Liver (tissue), 9 donors: Measurements from ENCODE around the gene HBA1. TPM values are rescaled to one million over a fixed set of nuclear protein-coding genes. Genes with fewer than 3 reads are reported as not detected.

Experiments
- DNase-seq: peaks from one replicate; pipeline ENCODE4 v3.0.0-alpha.2; 2017; ENCODE audit warnings: low spot score
- H3K27ac ChIP-seq, 2 donors: one replicate each; pipeline ENCODE4 v1.7.0; 2013; ENCODE audit warnings: inconsistent platforms in 2 of 2, low read length in 2 of 2, control low read depth in 1 of 2, low read depth in 1 of 2, mild to moderate bottlenecking in 1 of 2
- H3K27me3 ChIP-seq, 4 donors: one replicate each; pipeline versions ENCODE4 v1.6.1 to v1.7.0; 2013; ENCODE audit warnings: low read length in 3 of 4, inconsistent platforms in 1 of 4, mild to moderate bottlenecking in 1 of 4, moderate library complexity in 1 of 4; ENCODE audit not compliant: control insufficient read depth in 4 of 4, insufficient read depth in 4 of 4
- H3K36me3 ChIP-seq, 4 donors: one replicate each; pipeline versions ENCODE4 v1.6.1 to v1.7.0; 2013; ENCODE audit warnings: low read length in 3 of 4, mild to moderate bottlenecking in 3 of 4, low read depth in 1 of 4, moderate library complexity in 1 of 4; ENCODE audit not compliant: control insufficient read depth in 4 of 4, insufficient read depth in 3 of 4
- H3K4me1 ChIP-seq, 4 donors: one replicate each; pipeline versions ENCODE4 v1.6.1 to v1.7.0; 2013; ENCODE audit warnings: low read length in 3 of 4, mild to moderate bottlenecking in 3 of 4, moderate library complexity in 1 of 4; ENCODE audit not compliant: control insufficient read depth in 4 of 4, insufficient read depth in 4 of 4
- H3K4me3 ChIP-seq, 3 donors: one replicate each; pipeline versions ENCODE4 v1.6.1 to v1.7.0; 2013; ENCODE audit warnings: low read length in 3 of 3, control low read depth in 1 of 3, low read depth in 1 of 3, mild to moderate bottlenecking in 1 of 3
- H3K9ac ChIP-seq, 2 donors: one replicate each; pipeline ENCODE4 v1.7.0; 2013; ENCODE audit warnings: low read length in 2 of 2, mild to moderate bottlenecking in 2 of 2, moderate library complexity in 2 of 2, control low read depth in 1 of 2, low read depth in 1 of 2
- H3K9me3 ChIP-seq, 4 donors: one replicate each; pipeline versions ENCODE4 v1.6.1 to v1.7.0; 2013; ENCODE audit warnings: low read length in 3 of 4; ENCODE audit not compliant: control insufficient read depth in 4 of 4
- ATF3 ChIP-seq: IDR thresholded peaks from 2 replicates; pipeline ENCODE4 v1.6.1; 2016; ENCODE audit warnings: antibody characterized with exemption
- CTCF ChIP-seq: fragments of 150-350 bp; IDR thresholded peaks from 2 replicates; pipeline ENCODE4 v1.5.1; 2017; ENCODE audit warnings: improper control_type of control experiment, low read depth, low read length; ENCODE audit not compliant: missing input control
- EGR1 ChIP-seq, 2 donors: IDR thresholded peaks; 2 replicates each; pipeline ENCODE4 v1.6.1; 2016 to 2018; ENCODE audit warnings: antibody characterized with exemption in 2 of 2, low read depth in 2 of 2
- FOXA1 ChIP-seq: IDR thresholded peaks from 2 replicates; pipeline ENCODE4 v1.6.1; 2016; ENCODE audit warnings: antibody characterized with exemption
- FOXA2 ChIP-seq: IDR thresholded peaks from 2 replicates; pipeline ENCODE4 v1.6.1; 2016; ENCODE audit warnings: antibody characterized with exemption
- GABPA ChIP-seq, 2 donors: IDR thresholded peaks in 1 of 2; conservative IDR thresholded peaks in 1 of 2; 2 replicates each; pipeline ENCODE4 v1.6.1; 2016; ENCODE audit warnings: antibody characterized with exemption in 2 of 2, mild to moderate bottlenecking in 1 of 2, moderate library complexity in 1 of 2
- HNF4A ChIP-seq, 2 donors: conservative IDR thresholded peaks; 2 replicates each; pipeline ENCODE4 v1.6.1; 2016; ENCODE audit warnings: antibody characterized with exemption in 2 of 2, mild to moderate bottlenecking in 2 of 2
- HNF4G ChIP-seq: IDR thresholded peaks from 2 replicates; pipeline ENCODE4 v1.6.1; 2016; ENCODE audit warnings: antibody characterized with exemption
- JUND ChIP-seq, 2 donors: IDR thresholded peaks; 2 replicates each; pipeline ENCODE4 v1.6.1; 2016; ENCODE audit warnings: antibody characterized with exemption in 2 of 2
- MAX ChIP-seq: IDR thresholded peaks from 2 replicates; pipeline ENCODE4 v1.6.1; 2016; ENCODE audit warnings: antibody characterized with exemption
- NR2F2 ChIP-seq: IDR thresholded peaks from 2 replicates; pipeline ENCODE4 v1.6.1; 2016; ENCODE audit warnings: antibody characterized with exemption
- RAD21 ChIP-seq, 2 donors: IDR thresholded peaks; 2 replicates each; pipeline ENCODE4 v1.6.1; 2016; ENCODE audit warnings: antibody characterized with exemption in 2 of 2, mild to moderate bottlenecking in 2 of 2
- REST ChIP-seq: IDR thresholded peaks from 2 replicates; pipeline ENCODE4 v1.6.1; 2016; ENCODE audit warnings: antibody characterized with exemption, mild to moderate bottlenecking
- RXRA ChIP-seq, 2 donors: IDR thresholded peaks; 2 replicates each; pipeline ENCODE4 v1.6.1; 2017 to 2018; ENCODE audit warnings: antibody characterized with exemption in 2 of 2, mild to moderate bottlenecking in 1 of 2
- SP1 ChIP-seq: IDR thresholded peaks from 2 replicates; pipeline ENCODE4 v1.6.1; 2018; ENCODE audit warnings: antibody characterized with exemption, mild to moderate bottlenecking
- TAF1 ChIP-seq: conservative IDR thresholded peaks from 2 replicates; pipeline ENCODE4 v1.6.1; 2016; ENCODE audit warnings: antibody characterized with exemption, mild to moderate bottlenecking
- YY1 ChIP-seq: IDR thresholded peaks from 2 replicates; pipeline ENCODE4 v1.6.1; 2016; ENCODE audit warnings: antibody characterized with exemption, mild to moderate bottlenecking
- ZBTB33 ChIP-seq: IDR thresholded peaks from 2 replicates; pipeline ENCODE4 v1.6.1; 2016; ENCODE audit warnings: antibody characterized with exemption
- WGBS: extraction: QIAGEN DNeasy Blood & Tissue Kit; methylation state at CpG from one replicate; pipeline ENCODE4 v1.1.7; 2013; 5-methylcytosine and 5-hydroxymethylcytosine counted together
- polyA plus RNA-seq, 2 donors: library from polyadenylated mRNA; stranded (reverse) in 1 of 2; unstranded in 1 of 2; fragments of 200-250 nt in 1 of 2; fragments of >200 nt in 1 of 2; fragmentation: Nextera tagmentation in 1 of 2; extraction: Ambion mirVana in 1 of 2; gene quantifications; one replicate each; pipeline versions ENCODE4 v1.2.1 to v1.2.3, GENCODE V29; 2013 to 2015
- total RNA-seq, 2 donors: library from RNA; depleted of rRNA; stranded (reverse); fragments of >200 nt; gene quantifications; one replicate each; pipeline ENCODE4 v1.2.3, GENCODE V29; 2014
- donor health status: healthy.
- donor health status: healthy.
- donor health status: healthy.
- donor health status: healthy.
- donor health status: healthy.

HBA1 gene
- total and polyA plus RNA-seq, 4 donors: 3.5 to 19,034 (median 30.1) TPM

- Histone ChIP-seq H3K4me1 (no peaks in the 10 kb centered on the region), H3K36me3 (peaks cover 13 to 56% (median 43%) of the 10 kb centered on the region in 4 donors), H3K27me3 (no peaks in the 10 kb centered on the region), H3K4me3 (no peak overlapping the region), H3K9ac (no peak overlapping the region), H3K27ac (no peak overlapping the region), H3K9me3 (no peaks in the 10 kb centered on the region)
- no peak for TF ChIP-seq FOXA1
- TF ChIP-seq MAX: no peak
- no peak for TF ChIP-seq RAD21 (IDR thresholded peaks at IDR 0.05)
- TF ChIP-seq REST: no peak
- no peak for TF ChIP-seq ATF3
- TF ChIP-seq GABPA (IDR thresholded peaks at IDR 0.05 in 1 of 2, conservative IDR thresholded peaks at IDR 0.05 in 1 of 2): no peak
- no peak for TF ChIP-seq JUND (IDR thresholded peaks at IDR 0.05)
- TF ChIP-seq HNF4G: no peak
- TF ChIP-seq EGR1 (IDR thresholded peaks at IDR 0.05; ENCODE audit: low read depth in 2 of 2): no peak
- no peak for TF ChIP-seq FOXA2
- TF ChIP-seq YY1: no peak
- TF ChIP-seq CTCF: no peak
- no peak for TF ChIP-seq ZBTB33
- no peak for TF ChIP-seq RXRA (IDR thresholded peaks at IDR 0.05)
- TF ChIP-seq SP1: no peak
- TF ChIP-seq TAF1: no peak
- DNase-seq: no peak
- 96% methylated on average over 34 of the region's 34 CpGs for WGBS
Measured at GRCh38 chr16:189604-190186, 13.2 kb downstream of the HBA1 start.

- peaks cover 22 to 72% (median 57%) of the 10 kb centered on the region in 4 donors for H3K36me3 ChIP-seq
- DNase-seq: no peak
- 97% methylated on average over 4 of the region's 4 CpGs for WGBS
- TF ChIP-seq ATF3 (no peak), TAF1 (no peak), NR2F2 (no peak), EGR1 (IDR thresholded peaks at IDR 0.05; ENCODE audit: low read depth in 2 of 2) (no peak), GABPA (IDR thresholded peaks at IDR 0.05 in 1 of 2, conservative IDR thresholded peaks at IDR 0.05 in 1 of 2) (no peak), RXRA (IDR thresholded peaks at IDR 0.05) (no peak), REST (no peak), HNF4A (conservative IDR thresholded peaks at IDR 0.05) (no peak), MAX (no peak)
Measured at GRCh38 chr16:191831-192230, 15.4 kb downstream of the HBA1 start.

More at GRCh38 chr16:191831-192230, 15.4 kb downstream of the HBA1 start:
- H3K4me3 ChIP-seq: no peak overlapping the region
- no peaks in the 10 kb centered on the region for H3K27me3 ChIP-seq
- H3K27ac ChIP-seq: no peak overlapping the region
- H3K9ac ChIP-seq: no peak overlapping the region
- no peaks in the 10 kb centered on the region for H3K9me3 ChIP-seq
- H3K4me1 ChIP-seq: no peaks in the 10 kb centered on the region
